ENCODE measurements around the gene CCDC92B. TPM values are rescaled to one million over a fixed set of nuclear protein-coding genes. Genes with fewer than 3 reads are reported as not detected.

The CCDC92B gene
- total and polyA plus RNA-seq, 2 of the 13 experiments (the other 11 are each of a cell fraction or from before 2014, with no cell fraction given) = not detected

- Histone ChIP-seq H3K9ac (ENCODE audit: insufficient read depth, low read depth, low read length) (no peak overlapping the region), H4K20me1 (ENCODE audit: insufficient read depth, low read length) (no peaks in the 10 kb centered on the region), H3K27ac (ENCODE audit: extremely low read length, insufficient read depth, low read length) (no peak overlapping the region), H3K79me2 (ENCODE audit: insufficient read depth, low read length) (no peaks in the 10 kb centered on the region), H3K4me3 (replicated peaks in 1 of 3; ENCODE audit: insufficient read depth in 1 of 3, low read depth in 2 of 3, low read length in 3 of 3) (no peak overlapping the region), H3K9me3 (ENCODE audit: low read length) (no peaks in the 10 kb centered on the region), H3K27me3 (ENCODE audit: control insufficient read depth in 1 of 2, insufficient read depth in 2 of 2, low read length in 2 of 2) (no peaks in the 10 kb centered on the region), H3K4me2 (ENCODE audit: low read depth, low read length) (no peak overlapping the region), H2AFZ (ENCODE audit: low read length) (no peak overlapping the region), H3K36me3 (replicated peaks in 1 of 2; ENCODE audit: control insufficient read depth in 1 of 2, insufficient read depth in 2 of 2, low read length in 2 of 2) (peaks cover 48 to 65% of the 10 kb centered on the region in 2 experiments; a peak in 4 of 5 replicates), H3K4me1 (ENCODE audit: insufficient read depth, low read length) (no peaks in the 10 kb centered on the region)
- intact Hi-C loops (cut with micrococcal nuclease; ENCODE audit: unreplicated experiment) (no loop called here), in situ Hi-C loops (cut with HindIII; ENCODE audit: extremely low pct_ligation_motif_present, low pct_unique_long_range_greater_than_20kb) (no loop called here)
- ChIA-PET CTCF (ENCODE audit: low intra/inter-chr PET ratio, low total read pairs) (no interaction called here), POLR2A (no interaction called here)
- TF ChIP-seq ZNF382 (CRISPR knock-in tag; IDR thresholded peaks at IDR 0.05; ENCODE audit: borderline replicate concordance) (no peak), AGO2 (optimal IDR thresholded peaks at IDR 0.05; ENCODE audit: low read depth, low read length) (peak; percentile 43), RBFOX2 (IDR thresholded peaks at IDR 0.05; ENCODE audit: low read depth, low read length) (0 out of 2 replicates have a peak, but pooled peaks have one; percentile 28)
- no peak for FAIRE-seq
- WGBS (ENCODE audit: low lambda C conversion rate) = 96% methylated on average over 22 of the region's 36 CpGs
- DNase-seq (ENCODE audit: low spot score) = no peak
- ATAC-seq = no peak
- no TSS peak for BruUV-seq (replicated peaks)
Measured at GRCh38 chr17:2695961-2696760, 53.3 kb downstream of the CCDC92B start.

- no peak overlapping the region for H3K9ac ChIP-seq (ENCODE audit: insufficient read depth, low read depth, low read length)
- DNase-seq (ENCODE audit: low spot score) (no peak), FAIRE-seq (no peak), ATAC-seq (no peak)
- no peak overlapping the region for H2AFZ ChIP-seq (ENCODE audit: low read length)
- no peaks in the 10 kb centered on the region for H3K9me3 ChIP-seq (ENCODE audit: low read length)
- H3K4me2 ChIP-seq (ENCODE audit: low read depth, low read length) = no peak overlapping the region
- H3K79me2 ChIP-seq (ENCODE audit: insufficient read depth, low read length) = no peaks in the 10 kb centered on the region
- no peaks in the 10 kb centered on the region for H4K20me1 ChIP-seq (ENCODE audit: insufficient read depth, low read length)
- H3K27ac ChIP-seq (ENCODE audit: extremely low read length, insufficient read depth, low read length) = no peak overlapping the region
- POLR2A ChIA-PET = no interaction called here
- WGBS (ENCODE audit: low lambda C conversion rate) = 90% methylated on average over 4 of the region's 28 CpGs
- in situ Hi-C loops (cut with HindIII; ENCODE audit: extremely low pct_ligation_motif_present, low pct_unique_long_range_greater_than_20kb) (no loop called here), intact Hi-C loops (cut with micrococcal nuclease; ENCODE audit: unreplicated experiment) (no loop called here)
- no peaks in the 10 kb centered on the region for H3K27me3 ChIP-seq (ENCODE audit: control insufficient read depth in 1 of 2, insufficient read depth in 2 of 2, low read length in 2 of 2)
- H3K4me1 ChIP-seq (ENCODE audit: insufficient read depth, low read length) = no peaks in the 10 kb centered on the region
- CTCF ChIA-PET (ENCODE audit: low intra/inter-chr PET ratio, low total read pairs) = no interaction called here
- no TSS peak for BruUV-seq (replicated peaks)
- peaks cover 44 to 64% of the 10 kb centered on the region in 2 experiments; a peak in 4 of 5 replicates for H3K36me3 ChIP-seq (replicated peaks in 1 of 2; ENCODE audit: control insufficient read depth in 1 of 2, insufficient read depth in 2 of 2, low read length in 2 of 2)
- H3K4me3 ChIP-seq (replicated peaks in 1 of 3; ENCODE audit: insufficient read depth in 1 of 3, low read depth in 2 of 3, low read length in 3 of 3) = no peak overlapping the region
- no peak for TF ChIP-seq FOXA3 (CRISPR knock-in tag; IDR thresholded peaks at IDR 0.05)
- 0 out of 2 replicates have a peak, but pooled peaks have one; percentile 35 for TF ChIP-seq RBFOX2 (IDR thresholded peaks at IDR 0.05; ENCODE audit: low read depth, low read length)
- TF ChIP-seq NBN (conservative IDR thresholded peaks at IDR 0.05) = no peak
- TF ChIP-seq GRHL1 (CRISPR knock-in tag; conservative IDR thresholded peaks at IDR 0.05) = no peak
- TF ChIP-seq, protein P1, sequence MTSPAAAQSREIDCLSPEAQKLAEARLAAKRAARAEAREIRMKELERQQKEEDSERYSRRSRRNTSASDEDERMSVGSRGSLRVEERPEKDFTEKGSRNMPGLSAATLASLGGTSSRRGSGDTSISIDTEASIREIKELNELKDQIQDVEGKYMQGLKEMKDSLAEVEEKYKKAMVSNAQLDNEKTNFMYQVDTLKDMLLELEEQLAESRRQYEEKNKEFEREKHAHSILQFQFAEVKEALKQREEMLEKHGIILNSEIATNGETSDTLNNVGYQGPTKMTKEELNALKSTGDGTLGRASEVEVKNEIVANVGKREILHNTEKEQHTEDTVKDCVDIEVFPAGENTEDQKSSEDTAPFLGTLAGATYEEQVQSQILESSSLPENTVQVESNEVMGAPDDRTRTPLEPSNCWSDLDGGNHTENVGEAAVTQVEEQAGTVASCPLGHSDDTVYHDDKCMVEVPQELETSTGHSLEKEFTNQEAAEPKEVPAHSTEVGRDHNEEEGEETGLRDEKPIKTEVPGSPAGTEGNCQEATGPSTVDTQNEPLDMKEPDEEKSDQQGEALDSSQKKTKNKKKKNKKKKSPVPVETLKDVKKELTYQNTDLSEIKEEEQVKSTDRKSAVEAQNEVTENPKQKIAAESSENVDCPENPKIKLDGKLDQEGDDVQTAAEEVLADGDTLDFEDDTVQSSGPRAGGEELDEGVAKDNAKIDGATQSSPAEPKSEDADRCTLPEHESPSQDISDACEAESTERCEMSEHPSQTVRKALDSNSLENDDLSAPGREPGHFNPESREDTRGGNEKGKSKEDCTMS (CRISPR knock-in tag; conservative IDR thresholded peaks at IDR 0.05) = no peak
- TF ChIP-seq RNF219 (CRISPR knock-in tag; IDR thresholded peaks at IDR 0.05) = no peak
- TF ChIP-seq AGO1 (IDR thresholded peaks at IDR 0.05; ENCODE audit: low read depth, low read length, poor library complexity, severe bottlenecking) = no peak
Measured at GRCh38 chr17:2695243-2695960, 54.0 kb downstream of the CCDC92B start.
